H1 (cell line): ENCODE results near the gene SOAT2. TPM values are rescaled to one million over a fixed set of nuclear protein-coding genes. Genes with fewer than 3 reads are reported as not detected.
A peak's percentile ranks its signal among the peaks of the same experiment; 100 is the strongest.

Experiments
- CTCF ChIA-PET: fragments of 300-600 bp; sonication (Branson Sonifier 250); formaldehyde crosslinking; loops from one replicate; lab custom pipeline; 2021; ENCODE audit not compliant: partially characterized antibody; lab: Charles Lee
- POLR2A ChIA-PET: fragments of 300-600 bp; sonication (Branson Sonifier 250); formaldehyde crosslinking; loops from one replicate; lab custom pipeline; 2021; ENCODE audit warnings: inconsistent platforms; ENCODE audit not compliant: partially characterized antibody; lab: Charles Lee
- DNase-seq, 2 experiments: peaks; one replicate each; pipeline versions ENCODE4 v3.0.0 to v3.0.0-alpha.2; 2010 to 2022; ENCODE audit warnings: low spot score in 2 of 2, low read depth in 1 of 2, mixed read lengths in 1 of 2
- FAIRE-seq: peaks from 2 replicates; lab custom pipeline; 2011; peaks lifted over from hg19 to GRCh38; lab: Jason Lieb, UNC
- H2AFZ ChIP-seq: 2 replicates; pipeline ENCODE4 v1.8.1; 2012; ENCODE audit warnings: low read length, inconsistent platforms
- H2AK5ac ChIP-seq: 2 replicates; pipeline ENCODE4 v1.6.1; 2013; ENCODE audit warnings: low read depth, low read length
- H2BK120ac ChIP-seq: replicated peaks from 2 replicates; pipeline ENCODE3; 2013; ENCODE audit warnings: low read depth, low read length, inconsistent platforms
- H2BK12ac ChIP-seq: 2 replicates; pipeline ENCODE4 v1.6.1; 2013; ENCODE audit warnings: low read depth, low read length
- H2BK15ac ChIP-seq: 2 replicates; pipeline ENCODE4 v1.6.1; 2013; ENCODE audit warnings: low read length
- H2BK20ac ChIP-seq: 2 replicates; pipeline ENCODE4 v1.6.1; 2013; ENCODE audit warnings: low read length
- H2BK5ac ChIP-seq: 2 replicates; pipeline ENCODE4 v1.6.1; 2013; ENCODE audit warnings: low read depth, low read length
- H3K14ac ChIP-seq: 2 replicates; pipeline ENCODE4 v1.6.1; 2013; ENCODE audit warnings: inconsistent platforms; ENCODE audit not compliant: insufficient read length
- H3K18ac ChIP-seq: 2 replicates; pipeline ENCODE4 v1.6.1; 2013; ENCODE audit warnings: low read length; ENCODE audit errors: extremely low read depth
- H3K23ac ChIP-seq: 2 replicates; pipeline ENCODE4 v1.6.1; 2013; ENCODE audit warnings: inconsistent platforms; ENCODE audit not compliant: insufficient read length
- H3K23me2 ChIP-seq: 2 replicates; pipeline ENCODE4 v1.6.1; 2013; ENCODE audit warnings: low read depth, low read length
- H3K27ac ChIP-seq: 2 replicates; pipeline ENCODE4 v1.6.1; 2011; ENCODE audit warnings: low read depth, low read length, inconsistent platforms
- H3K27me3 ChIP-seq, 4 experiments: replicated peaks in 1 of 4; 1 replicate in 1 of 4; 2 replicates in 3 of 4; pipeline versions ENCODE4 v1.6.1 to v1.8.1; 2011 to 2013; ENCODE audit warnings: low read length in 3 of 4, mild to moderate bottlenecking in 3 of 4, inconsistent platforms in 2 of 4, mixed read lengths in 2 of 4, moderate library complexity in 1 of 4; ENCODE audit not compliant: control insufficient read depth in 3 of 4, insufficient read depth in 3 of 4; ENCODE audit errors: extremely low read depth in 1 of 4
- H3K36me3 ChIP-seq, 4 experiments: 2 replicates each; pipeline versions ENCODE4 v1.6.1 to v1.8.1; 2011 to 2013; ENCODE audit warnings: mild to moderate bottlenecking in 4 of 4, low read length in 3 of 4, moderate library complexity in 2 of 4, control low read depth in 1 of 4, inconsistent platforms in 1 of 4; ENCODE audit not compliant: insufficient read depth in 4 of 4, control insufficient read depth in 2 of 4
- H3K4ac ChIP-seq: replicated peaks from 2 replicates; pipeline ENCODE3; 2013; ENCODE audit warnings: low read length, low read depth, mixed read lengths, inconsistent platforms; ENCODE audit not compliant: insufficient read length
- H3K4me1 ChIP-seq, 4 experiments: replicated peaks in 1 of 4; 1 replicate in 1 of 4; 2 replicates in 3 of 4; pipeline versions ENCODE4 v1.6.1 to v1.8.1; 2011 to 2013; ENCODE audit warnings: low read length in 3 of 4, inconsistent platforms in 2 of 4, mixed read lengths in 1 of 4; ENCODE audit not compliant: insufficient read depth in 4 of 4, control insufficient read depth in 3 of 4
- H3K4me2 ChIP-seq, 2 experiments: 2 replicates each; pipeline versions ENCODE4 v1.6.1 to v1.8.1; 2011 to 2013; ENCODE audit warnings: low read depth in 2 of 2, low read length in 2 of 2, control low read depth in 1 of 2, inconsistent platforms in 1 of 2, mild to moderate bottlenecking in 1 of 2; ENCODE audit not compliant: insufficient read depth in 1 of 2
- H3K4me3 ChIP-seq, 4 experiments: fragments of 200-600, 300-600 bp in 1 of 4; sonication (generic), shearing (Covaris generic), sonication (Bioruptor Twin) in 1 of 4; 2 replicates each; pipeline versions ENCODE4 v1.5.1 to v1.8.1; 2011 to 2016; ENCODE audit warnings: low read length in 4 of 4, low read depth in 3 of 4, control low read depth in 2 of 4, inconsistent platforms in 2 of 4, mild to moderate bottlenecking in 2 of 4, mixed read lengths in 1 of 4, moderate library complexity in 1 of 4; ENCODE audit not compliant: insufficient read depth in 2 of 4; ENCODE audit errors: extremely low read depth in 1 of 4
- H3K56ac ChIP-seq: replicated peaks from 2 replicates; pipeline ENCODE3; 2013; ENCODE audit warnings: low read depth, mild to moderate bottlenecking, mixed read lengths, low read length, inconsistent platforms; ENCODE audit not compliant: insufficient read length
- H3K79me1 ChIP-seq: 2 replicates; pipeline ENCODE4 v1.6.1; 2013; ENCODE audit warnings: low read depth, low read length, control low read depth
- H3K79me2 ChIP-seq, 2 experiments: 2 replicates each; pipeline versions ENCODE4 v1.6.1 to v1.8.1; 2012 to 2013; ENCODE audit warnings: low read length in 2 of 2, mild to moderate bottlenecking in 2 of 2, inconsistent platforms in 1 of 2; ENCODE audit not compliant: insufficient read depth in 2 of 2, control insufficient read depth in 1 of 2
- H3K9ac ChIP-seq, 4 experiments: replicated peaks in 1 of 4; 1 replicate in 1 of 4; 2 replicates in 3 of 4; pipeline versions ENCODE4 v1.6.1 to v1.8.1; 2011 to 2013; ENCODE audit warnings: low read depth in 3 of 4, low read length in 3 of 4, control low read depth in 2 of 4, mild to moderate bottlenecking in 2 of 4, moderate library complexity in 2 of 4, inconsistent platforms in 1 of 4; ENCODE audit errors: extremely low read depth in 1 of 4
- H3K9me3 ChIP-seq, 2 experiments: 2 replicates each; pipeline versions ENCODE4 v1.6.1 to v1.8.1; 2012 to 2013; ENCODE audit warnings: mild to moderate bottlenecking in 2 of 2, moderate library complexity in 2 of 2, control low read depth in 1 of 2, inconsistent platforms in 1 of 2, low read depth in 1 of 2, low read length in 1 of 2, mixed read lengths in 1 of 2; ENCODE audit not compliant: insufficient read depth in 2 of 2
- H4K20me1 ChIP-seq, 2 experiments: replicated peaks in 1 of 2; 2 replicates each; pipeline versions ENCODE3 to v1.8.1; 2011 to 2013; ENCODE audit warnings: inconsistent platforms in 2 of 2, low read length in 2 of 2, mild to moderate bottlenecking in 1 of 2; ENCODE audit not compliant: insufficient read depth in 2 of 2, control insufficient read depth in 1 of 2
- H4K5ac ChIP-seq: 2 replicates; pipeline ENCODE4 v1.6.1; 2013; ENCODE audit warnings: low read length, low read depth, mixed read lengths, inconsistent platforms; ENCODE audit not compliant: insufficient read length
- H4K8ac ChIP-seq: 2 replicates; pipeline ENCODE4 v1.8.0; 2013; ENCODE audit warnings: mild to moderate bottlenecking, moderate library complexity, low read length, inconsistent platforms; ENCODE audit not compliant: insufficient read depth; ENCODE audit errors: extremely low read depth
- H4K91ac ChIP-seq: replicated peaks from 2 replicates; pipeline ENCODE3; 2013; ENCODE audit warnings: low read length, mixed read lengths, inconsistent platforms; ENCODE audit not compliant: insufficient read length
- CBX5 ChIP-seq: fragments of 300-800, 300-1000 bp; sonication (generic); IDR thresholded peaks from 2 replicates; pipeline ENCODE4 v1.7.1; 2016; ENCODE audit warnings: antibody characterized with exemption, low read length, low read depth
- CREB1 ChIP-seq: IDR thresholded peaks from 2 replicates; pipeline ENCODE4 v1.6.1; 2012; ENCODE audit warnings: inconsistent platforms
- CTCF ChIP-seq, 3 experiments: IDR thresholded peaks; 1 replicate in 2 of 3; 2 replicates in 1 of 3; pipeline versions ENCODE4 v1.5.1 to v1.6.1; 2011; ENCODE audit warnings: low read length in 3 of 3, mild to moderate bottlenecking in 3 of 3, inconsistent platforms in 2 of 3, low read depth in 1 of 3, moderate library complexity in 1 of 3; ENCODE audit not compliant: insufficient read depth in 1 of 3; ENCODE audit errors: control extremely low read depth in 1 of 3
- NANOG ChIP-seq: IDR thresholded peaks from 2 replicates; pipeline ENCODE4 v1.6.1; 2011; ENCODE audit warnings: low read length, low read depth, mild to moderate bottlenecking, inconsistent platforms; ENCODE audit not compliant: insufficient read depth, poor library complexity, severe bottlenecking
- NRF1 ChIP-seq: IDR thresholded peaks from 2 replicates; pipeline ENCODE4 v1.6.1; 2011; ENCODE audit warnings: mild to moderate bottlenecking, low read depth, low read length, improper control_type of control experiment
- POLR2A ChIP-seq, 2 experiments: IDR thresholded peaks; 1 replicate in 1 of 2; 2 replicates in 1 of 2; pipeline ENCODE4 v1.6.1; 2011; ENCODE audit warnings: low read depth in 2 of 2, low read length in 2 of 2, mild to moderate bottlenecking in 2 of 2; ENCODE audit errors: control extremely low read depth in 1 of 2
- ZNF274 ChIP-seq: IDR thresholded peaks from 2 replicates; pipeline ENCODE4 v1.7.0; 2012; ENCODE audit warnings: low read length, borderline replicate concordance; ENCODE audit errors: extremely low read depth
- WGBS, 2 experiments: shearing (Covaris generic) in 1 of 2; methylation state at CpG; one replicate each; pipeline versions ENCODE4 v1.1.6 to v1.1.7; 2013 to 2015; ENCODE audit warnings: low lambda C conversion rate in 2 of 2, mixed read lengths in 2 of 2, inconsistent platforms in 1 of 2, low coverage in 1 of 2, missing lambda C conversion rate in 1 of 2; ENCODE audit not compliant: insufficient replicate concordance in 2 of 2, insufficient coverage in 1 of 2, insufficient read length in 1 of 2; ENCODE audit errors: extremely low coverage in 1 of 2, missing lambda C conversion rate in 1 of 2; 5-methylcytosine and 5-hydroxymethylcytosine counted together
- polyA plus RNA-seq, 7 experiments: library from polyadenylated mRNA; depleted of rRNA in 3 of 7; stranded (reverse) in 5 of 7; unstranded in 2 of 7; fragments of >200 nt in 5 of 7; fragments of 200-250 nt in 2 of 7; gene quantifications; 1 replicate in 5 of 7; 2 replicates in 1 of 7; 4 replicates in 1 of 7; pipeline versions ENCODE4 v1.2.1 to v1.2.3, GENCODE V29; 2011 to 2013; ENCODE audit warnings: missing spikeins in 2 of 7, mixed read lengths in 2 of 7
- total RNA-seq: library from RNA; stranded (reverse); fragmentation: NEBNext Ultra II Directional; extraction: Animal tissue kit (Norgen Biotek cat#: 25700); gene quantifications from 2 replicates; pipeline ENCODE4 v1.2.1, GENCODE V29; 2021

Gene SOAT2
- total and polyA plus RNA-seq, 2 of the 8 experiments (the other 6 are each of a cell fraction or from before 2014, with no cell fraction given), result 0.08 TPM; not detected in 1

GRCh38 chr12:53065975-53066931 is 37.0 kb upstream of the SOAT2 start:
- DNase-seq (peak in 1 of 2 experiments; percentile 93), FAIRE-seq (peak; percentile 85)
- no peak overlapping the region for H4K91ac ChIP-seq
- H3K27me3 ChIP-seq, result peaks cover 0 to 2% (median 0%) of the 10 kb centered on the region in 4 experiments; a peak in 2 of 7 replicates
- CTCF ChIA-PET, result interaction anchor here (0.5 to 22.4 kb wide), 41 partner anchors 14 to 512 kb away, joined by 3 to 531 read pairs (median 4); partner anchors contain the start of genes CSAD, ESPL1, IGFBP6 and ITGB7
- H4K8ac ChIP-seq, result no peak overlapping the region
- 59% methylated on average over 22 of the region's 24 CpGs; no CpG with 5 or more reads in 1 of the 2 experiments for WGBS, 2 experiments
- H3K4ac ChIP-seq, result no peak overlapping the region
- H3K36me3 ChIP-seq, result no peaks in the 10 kb centered on the region
- H3K4me1 ChIP-seq, result peaks cover 4 to 23% (median 6%) of the 10 kb centered on the region in 4 experiments
- H3K14ac ChIP-seq, result no peak overlapping the region
- no peak overlapping the region for H3K4me2 ChIP-seq
- no peak overlapping the region for H3K18ac ChIP-seq
- no peak overlapping the region for H3K23ac ChIP-seq
- no peak overlapping the region for H3K27ac ChIP-seq
- no peak overlapping the region for H2AK5ac ChIP-seq
- H4K5ac ChIP-seq, result no peak overlapping the region
- H3K9ac ChIP-seq, result no peak overlapping the region
- no peak overlapping the region for H2BK12ac ChIP-seq
- H2BK5ac ChIP-seq, result no peak overlapping the region
- no peaks in the 10 kb centered on the region for H3K79me2 ChIP-seq
- no peaks in the 10 kb centered on the region for H3K23me2 ChIP-seq
- no peak overlapping the region for H2BK15ac ChIP-seq
- H2BK120ac ChIP-seq, result no peak overlapping the region
- peaks cover 0 to 5% of the 10 kb centered on the region in 2 experiments for H4K20me1 ChIP-seq
- H3K9me3 ChIP-seq, result no peaks in the 10 kb centered on the region
- POLR2A ChIA-PET, result interaction anchor here (0.6 to 2.8 kb wide), 18 partner anchors 8 to 303 kb away, joined by 3 to 16 read pairs (median 3); partner anchors contain the start of genes IGFBP6 and SPRYD3
- H2AFZ ChIP-seq, result no peak overlapping the region
- H2BK20ac ChIP-seq, result no peak overlapping the region
- no peaks in the 10 kb centered on the region for H3K79me1 ChIP-seq
- no peak overlapping the region for H3K56ac ChIP-seq
- no peak overlapping the region for H3K4me3 ChIP-seq
- TF ChIP-seq CBX5, result no peak
- TF ChIP-seq NRF1, result no peak
- no peak for TF ChIP-seq POLR2A (IDR thresholded peaks at IDR 0.05; ENCODE audit: control extremely low read depth in 1 of 2, low read depth in 2 of 2, low read length in 2 of 2)
- no peak for TF ChIP-seq CREB1
- no peak for TF ChIP-seq NANOG
- peak in 2 of 3 experiments; percentile 94 to 97; a peak in 3 of 4 replicates for TF ChIP-seq CTCF (IDR thresholded peaks at IDR 0.05; ENCODE audit: control extremely low read depth in 1 of 3, insufficient read depth in 1 of 3, low read depth in 1 of 3, low read length in 3 of 3)
- no peak for TF ChIP-seq ZNF274
